GM12892 (cell line): Measurements from ENCODE around the gene UCP2.

ENCODE experiments used
- DNase-seq: peaks from one replicate; pipeline ENCODE4 v3.0.0; 2011; ENCODE audit not compliant: insufficient read length
- FAIRE-seq: peaks from 2 replicates; lab custom pipeline; 2011; peaks lifted over from hg19 to GRCh38; lab: Jason Lieb, UNC
- POLR2A ChIP-seq: IDR thresholded peaks from 2 replicates; pipeline ENCODE4 v1.6.1; 2011; ENCODE audit warnings: low read depth, low read length, control low read depth
- POLR2AphosphoS5 ChIP-seq: IDR thresholded peaks from 2 replicates; pipeline ENCODE4 v1.6.1; 2011; ENCODE audit warnings: low read depth, low read length, control low read depth
- TAF1 ChIP-seq: IDR thresholded peaks from 2 replicates; pipeline ENCODE4 v1.6.1; 2011; ENCODE audit warnings: low read depth, mild to moderate bottlenecking, control low read depth, low read length, borderline replicate concordance

Gene UCP2

DNA sequence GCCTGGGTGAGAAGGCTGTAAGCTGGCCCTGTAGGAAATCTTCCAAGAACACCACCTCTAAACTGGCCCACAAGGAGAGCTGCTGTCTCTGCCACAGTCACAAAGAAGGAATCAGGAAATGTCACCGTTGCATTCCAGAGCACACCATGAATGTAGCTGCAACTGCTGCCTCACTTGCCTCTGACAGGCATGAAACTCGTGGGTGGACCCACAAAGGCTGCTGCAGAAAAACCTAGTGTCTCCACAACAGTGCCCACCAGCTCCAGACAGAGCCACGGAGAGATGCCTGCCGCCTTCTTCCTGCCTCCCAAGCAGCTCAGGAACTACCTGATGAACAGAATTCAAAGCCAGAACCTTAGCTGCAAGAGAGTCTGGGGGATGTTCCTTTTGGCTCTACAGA is 21.3 kb downstream of the UCP2 start:
- TF ChIP-seq TAF1 = no peak
- FAIRE-seq (peak; percentile 65), DNase-seq (no peak)

DNA sequence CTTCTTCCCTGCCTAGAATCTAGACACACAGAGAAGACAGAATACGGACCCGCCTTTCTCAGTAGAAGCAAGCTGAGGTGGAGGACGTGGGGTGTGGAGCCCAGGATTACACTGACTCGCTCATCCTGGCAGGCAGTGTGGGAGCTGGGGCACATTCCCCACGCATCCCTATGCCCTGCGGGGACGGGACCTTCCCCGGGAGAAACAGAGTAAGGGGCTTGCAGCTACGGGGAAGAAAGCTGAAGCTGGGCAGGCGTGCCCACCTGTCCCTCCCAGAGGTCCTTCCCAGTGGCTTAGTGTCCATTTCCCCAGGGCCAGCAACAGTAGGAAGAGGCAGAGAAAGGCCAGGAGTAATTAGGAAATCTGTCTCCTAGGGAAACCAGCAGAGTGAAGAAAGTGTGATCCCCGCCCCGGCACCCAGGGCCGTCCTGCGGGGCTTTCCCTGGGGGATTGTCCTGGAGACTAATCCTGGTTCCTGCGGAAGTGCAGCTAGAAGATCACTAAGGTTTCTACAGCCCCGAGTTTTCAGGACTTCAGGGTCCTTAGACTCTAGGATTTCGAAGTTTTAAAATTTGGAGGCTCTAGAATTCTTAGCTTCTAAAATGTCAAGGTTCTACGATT is 24.0 kb downstream of the UCP2 start:
- no peak for FAIRE-seq
- TF ChIP-seq TAF1 (no peak), POLR2A (no peak), POLR2AphosphoS5 (no peak)
- DNase-seq = no peak

DNA sequence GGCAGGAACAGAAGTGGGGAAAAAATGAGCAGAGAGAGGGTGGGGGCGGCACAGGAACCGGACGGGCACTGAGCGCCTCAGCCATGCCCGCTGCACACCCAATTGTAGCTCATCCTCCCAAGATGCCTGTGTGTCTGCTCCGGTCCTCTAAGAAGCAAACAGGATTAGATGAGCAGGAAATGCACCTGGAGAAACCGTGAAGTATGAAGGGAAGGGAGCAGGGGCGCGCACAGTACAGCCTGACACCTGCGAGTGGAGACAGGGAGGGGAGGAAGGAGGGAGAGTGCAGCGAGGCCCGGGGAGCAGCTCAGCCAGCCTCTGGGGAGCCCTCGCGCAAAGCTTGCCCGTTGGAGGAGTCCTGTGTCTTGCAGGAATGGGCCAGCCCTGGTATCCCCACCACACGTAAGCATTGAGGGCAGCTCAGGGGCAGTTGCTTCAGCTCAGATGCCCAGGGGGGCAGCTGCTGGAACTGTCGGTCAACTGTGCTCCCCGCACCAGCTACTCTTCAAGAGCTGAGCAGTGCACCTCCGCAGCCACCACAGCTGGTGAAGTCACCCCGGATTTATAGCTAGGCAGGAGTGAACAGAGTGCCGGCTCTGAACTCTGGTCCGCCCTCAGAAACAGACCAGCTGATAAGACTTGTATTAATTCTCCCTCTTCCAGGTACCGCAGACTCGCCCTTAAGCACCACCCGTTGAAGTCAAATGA is 24.8 kb downstream of the UCP2 start:
- FAIRE-seq (no peak), DNase-seq (no peak)
- TF ChIP-seq POLR2A (no peak), TAF1 (no peak), POLR2AphosphoS5 (no peak)

DNA sequence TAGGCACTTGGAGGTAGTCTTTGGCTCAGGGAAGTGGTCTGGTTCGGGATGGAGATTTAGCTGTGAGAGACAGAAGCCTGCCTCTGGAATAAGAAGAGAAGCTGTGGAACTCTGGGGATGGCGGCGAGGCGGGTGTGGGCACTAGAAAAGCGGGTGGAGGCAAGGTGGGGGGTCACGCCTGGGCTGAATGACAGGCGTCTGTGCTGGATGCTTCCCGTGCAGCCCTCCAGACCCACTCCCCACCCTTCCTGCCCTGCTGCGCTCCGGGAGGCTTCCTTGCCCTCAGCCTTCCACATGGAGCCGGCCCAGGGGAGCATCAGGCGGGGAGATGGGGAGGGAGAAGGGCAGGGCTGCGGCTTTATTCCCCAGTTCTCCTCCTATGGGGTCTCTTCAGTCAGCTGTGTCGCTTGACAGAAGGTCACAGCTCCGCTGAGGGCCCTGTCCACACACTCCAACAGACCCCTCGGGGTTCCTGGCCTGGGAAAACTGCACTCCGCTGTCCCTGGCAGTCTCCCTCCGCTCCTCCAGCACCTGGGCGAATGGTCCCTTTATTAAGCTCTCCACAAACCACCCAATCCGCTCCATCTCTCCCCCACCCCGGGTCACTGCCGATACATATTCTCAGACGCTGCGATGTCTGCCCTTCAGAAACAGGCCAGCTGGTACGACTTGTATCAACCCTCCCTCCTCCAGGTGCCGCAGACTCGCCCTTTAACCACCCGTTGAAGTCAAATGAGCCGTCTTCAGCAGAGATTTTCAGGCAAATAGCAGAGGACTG is 25.6 kb downstream of the UCP2 start:
- FAIRE-seq (no peak), DNase-seq (no peak)
- TF ChIP-seq POLR2A = no peak
- no peak for TF ChIP-seq TAF1
- no peak for TF ChIP-seq POLR2AphosphoS5

DNA sequence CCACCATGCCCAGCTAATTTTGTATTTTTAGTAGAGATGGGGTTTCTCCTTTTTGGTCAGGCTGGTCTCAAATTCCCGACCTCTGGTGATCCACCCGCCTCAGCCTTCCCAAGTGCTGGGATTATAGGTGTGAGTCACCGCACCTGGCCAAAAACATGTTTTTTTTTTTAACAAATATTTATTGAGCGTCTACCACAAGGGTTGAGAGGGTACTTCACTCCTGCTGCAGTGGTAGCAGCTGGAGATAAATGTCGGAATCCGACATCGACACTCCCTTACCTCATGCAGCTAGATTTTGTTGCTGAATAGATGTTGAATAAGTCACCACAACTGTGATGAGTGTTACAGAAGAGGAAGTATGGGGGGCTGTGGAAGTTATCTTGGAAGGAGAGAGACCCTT is 30.8 kb downstream of the UCP2 start:
- no peak for FAIRE-seq
- no peak for DNase-seq

DNA sequence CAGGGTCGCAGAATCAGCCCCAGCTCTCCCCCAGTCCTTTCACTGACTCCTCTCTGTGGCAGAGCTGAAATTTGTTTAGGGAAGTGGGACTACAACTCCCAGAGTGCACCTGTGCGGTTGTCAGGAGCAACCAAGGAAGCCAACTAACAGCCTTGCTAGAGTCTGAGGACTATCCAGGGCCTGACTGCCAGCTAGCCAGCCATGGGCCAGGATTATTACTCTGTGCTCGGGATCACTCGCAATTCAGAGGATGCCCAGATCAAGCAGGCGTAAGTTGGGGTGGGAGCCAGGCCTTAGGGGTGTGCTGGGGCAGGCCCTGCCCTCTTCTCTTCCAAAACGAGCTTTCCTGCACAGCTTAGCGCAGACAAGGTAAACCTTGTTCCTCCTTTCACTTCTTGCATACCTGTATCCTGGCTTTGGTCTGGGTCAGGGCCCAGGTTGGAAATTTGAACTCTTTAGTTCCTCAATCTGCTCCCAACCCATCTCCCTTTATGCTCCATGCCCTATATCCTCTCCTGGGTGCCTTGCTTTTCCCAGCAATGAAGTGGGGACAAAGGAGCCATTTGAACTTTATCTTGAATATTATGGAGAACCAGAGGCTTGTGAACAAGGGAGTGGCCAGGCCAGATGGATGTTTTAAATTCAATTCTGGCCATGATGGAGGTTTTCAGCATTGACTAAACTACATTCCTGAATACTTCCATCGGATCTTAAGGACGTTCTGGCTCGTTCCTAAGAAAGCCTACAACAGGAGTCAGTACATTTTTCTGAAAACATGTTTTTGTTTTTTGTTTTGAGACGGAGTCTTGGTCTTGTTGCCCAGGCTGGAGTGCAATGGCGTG is 31.6 kb downstream of the UCP2 start, which contains the start of gene DNAJB13:
DNAJB13 (plus strand) TSS at position 158 of the 842 bp plus-strand sequence; CDS start at position 202, 44 bp downstream.
- peak; percentile 91 for FAIRE-seq
- TF ChIP-seq POLR2A (no peak), TAF1 (no peak), POLR2AphosphoS5 (no peak)
- DNase-seq = peak; percentile 69

More for the DNA sequence above, 30.8 kb downstream of the UCP2 start:
- TF ChIP-seq POLR2AphosphoS5 = no peak
- no peak for TF ChIP-seq POLR2A
- no peak for TF ChIP-seq TAF1

DNA sequence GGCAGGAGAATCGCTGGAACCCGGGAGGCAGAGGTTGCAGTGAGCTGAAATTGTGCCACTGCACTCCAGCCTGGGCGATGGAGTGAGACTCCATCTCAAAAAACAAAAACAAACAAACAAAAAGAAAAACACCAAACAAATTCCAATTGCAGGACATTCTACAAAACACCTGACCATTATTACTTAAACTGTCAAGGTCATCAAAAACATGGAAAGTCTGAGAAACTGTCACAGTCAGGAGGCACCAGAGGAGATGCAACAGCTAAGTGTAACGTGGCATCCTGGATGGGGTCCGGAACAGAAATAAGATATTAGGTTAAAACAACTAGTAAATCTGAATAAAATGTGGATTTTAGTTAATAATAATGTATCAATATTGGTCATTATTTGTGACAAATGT is 32.7 kb downstream of the UCP2 start:
- DNase-seq = no peak
- no peak for FAIRE-seq
- TF ChIP-seq POLR2AphosphoS5 (no peak), TAF1 (no peak), POLR2A (no peak)

DNA sequence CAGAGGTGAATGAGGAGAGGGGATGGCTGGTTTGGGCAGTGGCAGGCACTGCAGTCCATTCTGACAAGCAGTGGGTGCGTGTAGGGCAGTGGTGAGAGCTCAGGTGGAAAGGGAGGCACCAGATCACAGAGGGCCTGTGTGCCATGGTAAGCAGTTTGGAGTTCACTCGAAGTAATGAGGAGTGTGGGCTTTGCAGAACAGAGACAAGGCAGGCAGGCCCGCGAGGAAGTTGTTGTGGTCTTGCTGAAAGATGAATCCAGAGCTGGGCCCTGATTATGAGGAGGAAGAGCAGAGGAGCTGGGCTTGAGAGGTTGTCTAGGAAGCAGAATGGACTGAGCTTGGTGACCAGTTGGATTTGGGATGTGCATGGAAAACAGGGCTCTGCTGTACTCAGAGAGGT is 33.4 kb downstream of the UCP2 start:
- DNase-seq = no peak
- FAIRE-seq = no peak
- no peak for TF ChIP-seq TAF1
- TF ChIP-seq POLR2AphosphoS5 = no peak
- TF ChIP-seq POLR2A = no peak

DNA sequence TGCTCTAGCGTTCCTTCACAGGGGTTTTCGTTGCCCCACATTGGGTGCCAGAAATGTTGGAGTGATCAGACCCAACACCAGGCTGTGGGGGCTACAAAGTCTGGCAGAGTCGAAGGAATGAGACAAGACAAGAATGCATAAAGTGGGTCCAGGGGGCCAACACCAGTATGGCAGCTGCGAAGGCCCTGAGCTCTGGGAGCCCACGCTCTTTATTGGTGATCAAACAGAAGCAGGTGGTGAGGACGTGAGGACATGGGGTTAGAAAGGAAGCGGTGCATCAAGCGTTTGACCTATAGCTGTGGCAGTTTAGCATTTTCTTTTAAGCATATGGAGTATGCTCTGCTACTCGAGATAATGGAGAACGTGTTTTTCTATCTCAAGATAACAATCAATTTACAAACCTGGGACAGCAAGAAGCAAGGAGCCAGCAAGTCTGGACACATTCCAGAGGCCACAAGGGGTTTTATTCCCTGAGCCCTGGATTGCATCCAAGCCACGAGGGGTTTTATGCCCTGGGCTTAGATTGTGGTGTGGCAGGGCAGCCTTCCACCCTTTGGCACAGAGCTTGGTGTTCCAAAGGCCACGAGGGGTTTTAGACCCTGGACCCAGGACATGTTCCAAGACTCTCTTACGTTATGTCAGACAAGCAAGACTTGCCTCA is 35.7 kb downstream of the UCP2 start:
- TF ChIP-seq POLR2AphosphoS5 = no peak
- TF ChIP-seq POLR2A = no peak
- TF ChIP-seq TAF1 = no peak
- no peak for FAIRE-seq
- no peak for DNase-seq

DNA sequence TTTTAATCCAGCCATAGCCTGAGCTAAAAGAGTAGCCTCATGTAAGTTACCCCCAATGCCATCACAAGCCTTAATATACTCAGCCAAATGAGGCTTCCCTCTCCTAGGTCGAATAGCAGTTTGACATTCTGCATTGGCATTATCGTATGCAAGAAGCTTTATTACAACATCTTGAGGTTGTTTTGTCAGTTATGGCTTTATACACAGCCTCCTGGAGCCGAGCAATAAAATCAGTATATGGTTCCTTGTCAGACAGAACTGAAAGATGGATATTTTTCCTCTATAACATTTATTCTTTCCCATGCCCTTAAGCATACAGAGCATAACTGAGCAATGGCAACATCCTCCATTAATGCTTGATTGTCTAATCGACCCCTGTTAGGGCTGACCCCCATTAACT is 37.2 kb downstream of the UCP2 start:
- no peak for DNase-seq
- no peak for FAIRE-seq
- TF ChIP-seq POLR2AphosphoS5 (no peak), TAF1 (no peak), POLR2A (no peak)

DNA sequence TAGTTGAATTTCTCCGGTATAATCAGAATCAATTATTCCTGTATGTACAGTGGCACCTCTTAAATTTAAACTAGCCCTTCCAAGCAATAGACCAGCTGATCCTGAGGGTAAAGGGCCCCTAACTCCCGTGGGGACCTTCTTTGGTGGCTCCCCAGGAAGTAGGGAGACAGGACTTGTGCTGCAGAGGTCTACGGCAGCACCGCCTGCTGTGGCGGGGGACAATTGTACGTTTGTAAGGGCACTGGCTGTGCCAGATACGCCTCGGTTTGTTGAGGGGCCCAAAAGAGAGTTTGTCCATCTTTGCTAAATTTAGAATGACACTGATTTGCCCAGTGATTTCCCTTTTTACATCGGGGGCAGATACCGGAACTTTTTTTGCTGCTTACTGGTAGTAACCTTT is 37.7 kb downstream of the UCP2 start:
- TF ChIP-seq TAF1 (no peak), POLR2AphosphoS5 (no peak), POLR2A (no peak)
- DNase-seq (no peak), FAIRE-seq (no peak)
